ENCODE data around the gene ARHGAP24.
"Not testable (repeated sequence)": the region's sequence is repeated elsewhere in the genome, so short reads cannot be mapped to it uniquely, and the experiment has no call there.

Gene ARHGAP24

DNA sequence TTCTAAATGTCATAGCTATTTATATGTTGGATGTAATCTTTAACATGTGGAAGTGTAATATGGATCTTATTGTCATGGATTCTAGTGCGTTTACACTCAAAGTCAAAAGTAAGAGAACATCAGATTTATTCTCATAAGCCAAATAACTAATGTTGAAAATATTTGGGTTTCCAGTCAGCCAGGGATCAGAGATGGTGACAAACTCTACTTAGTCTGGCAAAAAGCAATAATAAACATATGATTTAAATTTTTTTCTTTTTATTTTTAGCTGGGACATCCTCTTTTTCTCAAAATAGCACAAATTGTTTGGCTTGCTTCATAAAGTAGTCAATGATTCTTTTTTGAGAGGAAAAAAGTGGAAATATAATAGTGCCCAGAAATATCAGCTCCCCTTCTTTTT lies 392.3 kb downstream of the ARHGAP24 start:
- no peak for DNase-seq

DNA sequence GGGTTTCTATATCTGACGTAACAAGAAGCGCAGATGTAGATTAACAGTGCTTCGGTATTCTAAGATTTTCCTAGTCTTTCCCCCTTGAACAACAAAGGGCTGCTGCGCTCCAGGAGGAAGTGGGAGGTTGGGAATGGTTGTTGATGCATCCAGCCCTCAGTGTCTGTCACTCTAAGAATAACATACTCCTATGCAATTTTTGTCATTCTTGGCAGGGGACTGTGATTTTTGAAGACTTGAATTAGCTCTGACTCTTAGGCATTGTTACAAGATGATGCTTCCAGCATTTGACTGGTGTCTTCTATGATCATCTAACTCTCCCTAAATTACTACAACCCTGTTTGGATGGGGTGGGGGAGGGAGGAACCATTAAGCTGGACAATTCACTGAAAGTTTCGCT lies 394.2 kb downstream of the ARHGAP24 start:
- DNase-seq, result no peak

DNA sequence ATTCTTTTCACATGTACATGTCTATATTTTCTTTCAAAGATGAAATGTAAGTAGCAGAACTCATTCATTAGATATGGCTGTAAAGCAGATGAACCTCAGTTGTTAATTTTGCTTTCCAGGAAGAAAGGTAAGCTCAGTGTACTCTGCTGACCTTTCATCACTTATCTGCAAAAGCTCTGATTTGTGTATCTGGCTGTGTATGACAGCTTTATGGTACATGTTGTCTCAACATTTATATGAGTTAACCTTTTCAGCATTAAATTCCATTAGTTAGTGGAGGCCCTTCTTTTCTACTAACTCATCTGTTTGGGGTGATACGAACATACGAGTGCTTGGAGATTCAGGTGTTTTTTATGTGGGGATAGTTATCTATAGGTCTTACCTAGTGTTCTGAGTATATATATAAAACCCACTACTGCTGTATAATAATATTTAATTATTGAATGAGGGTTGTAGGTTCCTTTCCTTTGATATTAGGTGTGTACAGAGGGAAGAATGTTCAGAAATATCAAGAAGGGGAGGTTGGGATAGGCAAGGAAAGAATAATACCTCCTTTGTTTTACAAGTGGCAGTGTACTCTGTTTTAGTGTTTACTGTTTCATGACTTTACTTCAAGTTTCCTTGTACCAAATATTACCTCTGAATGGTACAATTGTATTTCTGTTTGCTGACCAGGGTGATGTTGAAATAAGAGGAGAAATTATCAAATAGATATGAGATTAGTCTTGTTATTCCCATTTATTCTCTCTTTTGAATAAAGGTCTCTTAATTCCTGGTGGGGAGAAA lies 395.5 kb downstream of the ARHGAP24 start:
- no peak for DNase-seq

GRCh38 chr4:85873566-85873965 lies 398.6 kb downstream of the ARHGAP24 start:
- DNase-seq, result no peak

DNA sequence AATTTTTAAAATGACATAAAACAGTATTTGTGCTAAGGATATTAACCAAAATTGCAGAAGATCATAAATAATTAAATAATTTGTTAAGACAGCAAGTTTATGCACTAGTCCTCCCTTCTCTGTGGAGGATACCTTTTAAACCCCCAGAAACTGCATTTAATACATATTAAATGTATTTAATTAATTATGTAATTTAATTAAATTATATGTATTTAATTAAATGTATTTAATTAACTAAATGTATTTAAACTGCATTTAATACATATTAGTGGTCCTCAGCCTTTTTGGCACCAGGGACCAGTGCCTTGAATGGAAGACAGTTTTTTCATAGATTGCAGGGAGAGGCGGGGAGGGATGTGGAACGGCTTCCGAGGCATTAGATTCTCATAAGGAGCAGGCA lies 404.6 kb downstream of the ARHGAP24 start:
- DNase-seq, result no peak

GRCh38 chr4:85883180-85883579 lies 408.2 kb downstream of the ARHGAP24 start:
- DNase-seq, result no peak

DNA sequence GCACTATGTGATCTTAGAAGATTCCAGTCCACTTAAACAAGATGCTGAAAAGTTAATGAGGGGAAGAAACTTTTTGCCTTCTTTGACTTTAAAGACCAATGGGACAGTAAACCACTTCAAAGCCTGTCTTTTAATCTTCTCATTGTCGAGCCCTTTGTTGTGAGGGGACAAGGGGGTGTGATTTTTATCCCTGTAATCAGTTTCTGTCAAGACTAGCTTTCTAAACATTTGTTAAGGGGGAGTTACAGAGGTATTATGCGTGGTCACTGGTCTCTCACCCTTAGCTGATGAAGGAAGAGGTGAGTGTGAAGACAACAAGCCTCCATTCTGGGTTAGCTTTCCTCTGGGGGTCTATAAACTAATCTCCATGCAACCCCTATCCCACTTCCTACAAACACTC lies 409.3 kb downstream of the ARHGAP24 start:
- no peak for DNase-seq

DNA sequence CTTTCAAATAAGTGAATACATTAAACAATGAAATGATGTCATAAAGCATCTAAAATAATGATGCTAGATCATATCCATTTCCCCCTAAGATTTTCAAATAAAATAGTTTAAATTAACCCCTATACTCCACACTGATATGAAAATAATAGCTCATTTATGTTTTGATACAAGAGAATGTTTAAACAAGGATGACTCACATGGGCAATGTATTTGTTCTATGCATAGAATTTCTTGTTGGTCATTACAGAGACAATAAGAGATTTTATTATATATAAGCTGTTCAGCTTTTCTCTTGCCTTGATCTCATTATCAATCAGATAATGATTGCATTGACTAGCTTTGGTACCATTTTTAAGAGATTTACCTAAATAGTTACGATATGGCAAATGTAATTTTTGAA lies 411.7 kb downstream of the ARHGAP24 start:
- no peak for DNase-seq

GRCh38 chr4:85889314-85889713 lies 414.4 kb downstream of the ARHGAP24 start:
- DNase-seq, result no peak

- no peak for DNase-seq
Observed at GRCh38 chr4:85895755-85896154, 420.8 kb downstream of the ARHGAP24 start.

GRCh38 chr4:85898231-85898630 lies 423.3 kb downstream of the ARHGAP24 start:
- no peak for DNase-seq

GRCh38 chr4:85901500-85901899 lies 426.6 kb downstream of the ARHGAP24 start:
- no peak for DNase-seq

GRCh38 chr4:85902647-85903046 lies 427.7 kb downstream of the ARHGAP24 start:
- DNase-seq, result not testable (repeated sequence)

DNA sequence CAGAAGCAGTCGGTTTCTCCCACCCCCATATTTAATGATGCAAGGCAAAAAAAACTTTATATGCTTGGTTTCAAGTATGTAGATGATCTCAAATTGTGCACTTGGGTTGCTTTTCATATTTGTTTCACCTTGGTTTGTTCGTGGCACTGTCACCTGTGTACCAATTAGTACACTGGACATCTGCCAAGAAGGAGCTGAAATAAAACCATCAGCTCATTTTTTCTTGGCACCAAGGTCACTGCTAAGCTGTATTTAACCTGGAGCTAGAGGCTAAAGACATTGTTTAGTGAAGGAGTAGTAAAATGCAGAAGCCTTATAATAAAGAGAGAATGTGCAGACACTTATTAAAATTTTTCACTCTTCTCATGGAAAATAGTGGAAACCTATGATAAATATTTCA lies 430.8 kb downstream of the ARHGAP24 start:
- DNase-seq, result no peak

DNA sequence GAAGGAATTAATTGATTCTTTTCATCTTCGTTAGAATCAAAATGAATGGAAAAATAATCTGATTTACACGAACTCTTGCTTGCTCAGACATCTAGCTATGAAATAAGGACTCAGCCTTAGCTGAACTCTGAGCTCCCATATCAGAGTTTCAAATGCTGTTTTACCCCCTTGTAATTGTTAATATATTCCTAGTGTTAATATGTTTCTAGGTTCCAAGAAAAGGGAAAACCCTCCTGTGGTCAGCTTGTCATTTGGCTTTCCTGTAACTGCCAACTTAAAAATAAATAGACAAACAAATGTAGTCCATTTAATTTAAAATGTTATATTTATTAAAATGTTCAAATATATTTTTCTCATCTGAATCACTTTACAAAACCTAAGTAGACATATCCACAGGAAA lies 432.1 kb downstream of the ARHGAP24 start:
- DNase-seq, result no peak

- no peak for DNase-seq
Observed at GRCh38 chr4:85909851-85910250, 434.9 kb downstream of the ARHGAP24 start.

DNA sequence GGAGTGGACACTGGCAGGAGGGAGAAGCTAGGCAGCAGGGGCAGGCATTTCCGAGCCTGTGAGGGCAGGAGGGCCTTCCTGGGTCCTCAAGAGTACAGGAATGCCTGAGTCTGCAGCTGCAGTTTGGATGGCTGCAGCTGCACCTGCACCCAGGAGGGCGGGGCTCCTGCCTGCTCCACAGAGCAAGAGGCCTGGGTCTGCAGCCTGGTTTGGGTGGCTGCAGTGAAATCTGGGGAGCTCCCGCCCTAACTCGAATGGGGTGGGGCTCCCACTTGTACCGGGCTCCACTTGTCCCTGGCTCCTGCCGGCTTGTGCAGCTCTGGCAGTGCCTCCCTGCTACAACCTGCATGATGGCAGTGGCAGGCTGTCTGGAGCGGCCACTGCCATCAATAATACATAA lies 436.0 kb downstream of the ARHGAP24 start:
- DNase-seq, result no peak

- no peak for DNase-seq
Observed at GRCh38 chr4:85913931-85914694, 439.2 kb downstream of the ARHGAP24 start.

DNA sequence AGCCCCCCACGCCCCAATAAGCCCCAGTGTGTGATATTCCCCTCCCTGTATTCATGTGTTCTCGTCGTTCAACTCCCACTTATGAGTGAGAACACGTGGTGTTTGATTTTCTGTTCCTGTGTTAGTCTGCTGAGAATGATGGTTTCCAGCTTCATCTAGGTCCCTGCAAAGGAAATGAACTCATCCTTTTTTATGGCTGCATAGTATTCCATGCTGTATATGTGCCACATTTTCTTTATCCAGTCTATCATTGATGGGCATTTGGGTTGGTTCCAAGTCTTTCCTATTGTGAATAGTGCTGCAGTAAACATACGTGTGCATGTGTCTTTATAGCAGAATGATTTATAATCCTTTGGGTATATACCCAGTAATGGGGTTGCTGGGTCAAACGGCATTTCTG lies 440.6 kb downstream of the ARHGAP24 start:
- DNase-seq, result not testable (repeated sequence)

DNA sequence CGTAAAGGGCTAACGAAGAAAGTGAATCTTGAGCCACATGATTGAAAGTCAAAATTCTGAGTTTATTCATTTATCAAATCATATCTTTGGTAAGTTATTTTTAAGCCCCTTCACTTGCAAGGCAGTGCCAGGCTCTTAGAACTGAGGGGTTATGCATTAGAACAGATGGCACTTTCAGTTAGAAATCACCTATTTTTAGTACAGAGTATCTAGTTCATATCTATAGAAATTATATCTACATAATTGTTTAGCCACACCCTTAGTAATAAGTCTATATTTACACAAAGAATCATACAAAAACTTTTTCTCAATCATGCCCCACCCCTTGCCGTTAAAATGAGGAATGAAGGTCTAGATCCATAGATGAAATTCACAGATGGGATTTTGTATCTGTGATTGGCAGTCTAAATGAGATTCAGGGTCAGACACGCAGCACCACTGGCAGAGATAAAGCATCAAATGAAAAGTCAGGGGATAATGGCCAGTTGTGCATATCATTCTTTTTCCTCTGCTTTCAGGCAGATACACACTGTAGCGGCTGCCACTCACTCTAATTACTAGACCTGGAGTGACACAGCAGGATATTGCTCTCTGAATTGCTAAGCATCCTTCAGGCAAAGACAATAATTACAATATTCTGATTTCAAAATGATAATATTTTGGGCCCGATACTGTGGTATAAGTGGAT lies 444.4 kb downstream of the ARHGAP24 start:
- no peak for DNase-seq

GRCh38 chr4:85925071-85925470 lies 450.1 kb downstream of the ARHGAP24 start:
- DNase-seq, result no peak

GRCh38 chr4:85928775-85929591 lies 454.0 kb downstream of the ARHGAP24 start:
- DNase-seq, result no peak

All from effector CD8-positive, alpha-beta T cell (primary cell).